MCF 10A (cell line): ENCODE measurements around the gene EPB41L3. TPM values are rescaled to one million over a fixed set of nuclear protein-coding genes. Genes with fewer than 3 reads are reported as not detected.

Source experiments
- Bru-seq: library from RNA; stranded (reverse); fragments of 400-500 nt; gene quantifications from one replicate; lab custom pipeline; 2021; lab: Mats Ljungman, UMichigan
- BruChase-seq, 2 experiments: library from RNA; stranded (reverse); fragments of 400-500 nt; gene quantifications; one replicate each; lab custom pipeline; 2021; lab: Mats Ljungman, UMichigan
- BruUV-seq: library from RNA; stranded (reverse); fragments of 400-500 nt; replicated peaks from 2 replicates; lab custom pipeline; 2021; lab: Mats Ljungman, UMichigan
- CTCF ChIA-PET: fragments of 300-600 bp; sonication (Branson Sonifier 250); formaldehyde crosslinking; extraction: SDS; loops from one replicate; lab custom pipeline; 2021; ENCODE audit warnings: antibody characterized with exemption, inconsistent platforms; lab: Yijun Ruan, JAX
- POLR2A ChIA-PET: fragments of 300-600, 350-650 bp; sonication (Branson Sonifier 250); formaldehyde crosslinking; extraction: SDS; loops from one replicate; lab custom pipeline; 2020; ENCODE audit warnings: antibody characterized with exemption, inconsistent platforms; lab: Yijun Ruan, JAX
- DNase-seq: peaks from one replicate; pipeline ENCODE4 v3.0.0-alpha.2; 2018; ENCODE audit not compliant: unreplicated experiment
- H3K27ac Mint-ChIP-seq: one replicate; pipeline ENCODE4 v1.8.0; 2022; ENCODE audit warnings: mild to moderate bottlenecking, low read depth, mixed read lengths; ENCODE audit not compliant: unreplicated experiment
- H3K27me3 Mint-ChIP-seq: one replicate; pipeline ENCODE4 v1.8.0; 2022; ENCODE audit warnings: mixed read lengths; ENCODE audit not compliant: insufficient read depth, unreplicated experiment
- H3K36me3 Mint-ChIP-seq: one replicate; pipeline ENCODE4 v1.8.0; 2022; ENCODE audit warnings: mild to moderate bottlenecking, moderate library complexity, mixed read lengths; ENCODE audit not compliant: insufficient read depth, unreplicated experiment
- H3K4me1 Mint-ChIP-seq: one replicate; pipeline ENCODE4 v1.8.0; 2022; ENCODE audit warnings: mixed read lengths; ENCODE audit not compliant: insufficient read depth, unreplicated experiment
- H3K4me3 Mint-ChIP-seq: one replicate; pipeline ENCODE4 v1.8.0; 2022; ENCODE audit warnings: mild to moderate bottlenecking, moderate library complexity, mixed read lengths; ENCODE audit not compliant: unreplicated experiment
- H3K9me3 Mint-ChIP-seq: one replicate; pipeline ENCODE4 v1.8.0; 2022; ENCODE audit warnings: mixed read lengths; ENCODE audit not compliant: unreplicated experiment
- CTCF ChIP-seq: fragments of 200-600 bp; IDR thresholded peaks from one replicate; pipeline ENCODE4 v1.8.0; 2022; ENCODE audit warnings: antibody characterized with exemption, mild to moderate bottlenecking; ENCODE audit not compliant: unreplicated experiment
- intact Hi-C: fragments of 100-400 bp; cut with micrococcal nuclease; formaldehyde crosslinking; loops from 2 replicates; pipeline ENCODE4 v1.14.1; 2022
- long read RNA-seq: library from polyadenylated mRNA; stranded (forward); transcript quantifications from one replicate; pipeline ENCODE4 v2.0.0, GENCODE V29; 2022
- total RNA-seq: library from RNA; stranded (reverse); gene quantifications from 2 replicates; pipeline ENCODE4 v1.2.3, GENCODE V29; 2022

The EPB41L3 gene
- total RNA-seq (not detected in 2 replicates), Bru-seq, nascent RNA (percentile 0 among the genes with signal in this experiment), BruChase-seq, experiment 1, labeled RNA remaining after a 6-hour chase (percentile 0 among the genes with signal in this experiment), BruChase-seq, experiment 2, labeled RNA remaining after a 2-hour chase (percentile 1 among the genes with signal in this experiment)
- long read RNA-seq, result 0 reads

DNA sequence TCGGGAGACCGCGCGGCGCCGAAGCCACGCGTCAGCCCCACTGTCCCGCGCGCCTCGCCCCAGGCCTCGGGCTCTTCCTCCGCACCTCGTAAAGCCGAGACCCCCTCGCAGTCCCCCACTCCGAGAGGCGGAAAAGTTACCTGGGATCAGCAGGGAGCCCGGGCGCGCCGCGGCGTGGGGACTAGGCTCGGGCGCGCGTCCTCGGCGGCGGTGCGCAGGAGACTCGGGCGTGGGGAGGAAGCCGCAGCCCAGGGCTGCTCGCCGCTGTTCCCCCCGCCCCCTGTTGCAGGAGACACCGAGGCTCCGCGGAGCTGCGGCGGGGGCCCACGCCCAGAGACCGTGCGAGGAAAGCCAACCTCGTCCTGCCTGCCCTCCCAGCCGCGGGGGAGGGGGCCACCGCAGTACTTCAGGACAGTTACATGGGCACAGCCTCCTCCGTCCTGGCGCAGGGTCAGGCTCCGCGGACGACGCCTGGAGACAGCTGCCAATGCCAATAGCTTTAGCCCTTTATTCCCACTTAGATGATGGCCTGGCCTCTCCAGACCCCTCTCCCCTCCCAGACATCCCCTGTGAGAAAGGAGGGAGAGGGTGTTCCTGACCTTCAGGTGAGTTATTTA, at the start of gene EPB41L3:
EPB41L3 (minus strand) TSS at position 225 of the 617 bp plus-strand sequence. CDS start 54,814 bp downstream, outside the sequence.
- ChIA-PET CTCF (interaction anchor here (0.6 to 1.4 kb wide), 3 partner anchors 12 to 86 kb away, joined by 3 to 4 read pairs (median 3); no protein-coding TSS in a partner anchor), POLR2A (no interaction called here)
- Mint-ChIP-seq H3K27ac (no peak within 1 kb of the TSS), H3K4me3 (no peak within 1 kb of the TSS), H3K27me3 (peaks cover 22% of the 10 kb centered on the region), H3K36me3 (no peaks in the 10 kb centered on the region), H3K4me1 (no peaks in the 10 kb centered on the region), H3K9me3 (no peaks in the 10 kb centered on the region)
- intact Hi-C loops, result loop anchor here (10.0 kb wide), 1 partner anchor 119 kb away; no protein-coding TSS in a partner anchor
- no peak for TF ChIP-seq CTCF
- DNase-seq, result no peak
- BruUV-seq, result no TSS peak

GRCh38 chr18:5588529-5588928, 44.7 kb upstream of the EPB41L3 start:
- no peak overlapping the region for H3K4me3 Mint-ChIP-seq
- TF ChIP-seq CTCF, result no peak
- no peak for DNase-seq
- H3K27me3 Mint-ChIP-seq, result no peaks in the 10 kb centered on the region
- no peaks in the 10 kb centered on the region for H3K4me1 Mint-ChIP-seq
- intact Hi-C loops, result no loop called here
- H3K27ac Mint-ChIP-seq, result no peak overlapping the region
- ChIA-PET POLR2A (no interaction called here), CTCF (no interaction called here)
- no peaks in the 10 kb centered on the region for H3K9me3 Mint-ChIP-seq
- H3K36me3 Mint-ChIP-seq, result no peaks in the 10 kb centered on the region
- BruUV-seq, result no TSS peak

DNA sequence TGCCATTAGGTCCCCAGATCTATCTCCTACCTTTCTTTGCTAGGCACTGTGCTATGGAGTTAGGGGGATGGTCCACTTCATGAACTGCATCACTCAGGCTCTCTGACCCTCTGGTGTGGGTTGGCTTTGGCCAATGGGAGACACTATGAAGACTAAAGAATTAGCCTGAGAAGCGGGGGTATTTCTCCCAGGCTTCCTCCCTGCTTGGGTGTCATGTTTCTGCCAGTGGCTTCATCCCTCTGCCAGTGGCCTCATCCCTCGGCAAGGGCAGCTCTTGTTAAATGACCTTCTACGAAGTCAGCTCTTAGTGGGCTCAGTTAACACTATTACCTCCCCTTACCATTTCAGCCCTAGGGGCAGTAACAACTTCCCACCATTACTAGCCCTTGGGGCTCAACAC, 41.9 kb upstream of the EPB41L3 start:
- no peak for DNase-seq
- no peaks in the 10 kb centered on the region for H3K27me3 Mint-ChIP-seq
- intact Hi-C loops, result no loop called here
- no peaks in the 10 kb centered on the region for H3K36me3 Mint-ChIP-seq
- peaks cover 9% of the 10 kb centered on the region for H3K4me1 Mint-ChIP-seq
- no TSS peak for BruUV-seq
- TF ChIP-seq CTCF, result no peak
- ChIA-PET POLR2A (no interaction called here), CTCF (interaction anchor here (0.8 to 1.2 kb wide), 2 partner anchors 15 to 282 kb away, joined by 3 to 4 read pairs; no protein-coding TSS in a partner anchor)
- no peaks in the 10 kb centered on the region for H3K9me3 Mint-ChIP-seq
- no peak overlapping the region for H3K4me3 Mint-ChIP-seq
- H3K27ac Mint-ChIP-seq, result no peak overlapping the region

GRCh38 chr18:5584746-5585417, 41.1 kb upstream of the EPB41L3 start:
- BruUV-seq, result no TSS peak
- no peak for TF ChIP-seq CTCF
- Mint-ChIP-seq H3K9me3 (no peaks in the 10 kb centered on the region), H3K27ac (no peak overlapping the region), H3K4me1 (peaks cover 9% of the 10 kb centered on the region), H3K36me3 (no peaks in the 10 kb centered on the region), H3K27me3 (no peaks in the 10 kb centered on the region), H3K4me3 (no peak overlapping the region)
- intact Hi-C loops, result no loop called here
- POLR2A ChIA-PET, result no interaction called here
- CTCF ChIA-PET, result interaction anchor here (0.8 kb wide), 1 partner anchor 283 kb away, joined by 4 read pairs; no protein-coding TSS in a partner anchor
- peak; percentile 41 for DNase-seq
